HepG2 (cell line): ENCODE results near the gene DPH7. TPM values are rescaled to one million over a fixed set of nuclear protein-coding genes. Genes with fewer than 3 reads are reported as not detected.

Experiments
- ATAC-seq: fragments of 200-7000 bp; cut with Tn5 transposase; 3 replicates; pipeline ENCODE4 v1.9.1; 2020; ENCODE audit warnings: mild to moderate bottlenecking, moderate library complexity
- BruUV-seq: library from RNA; stranded (reverse); fragments of 400-500 nt; replicated peaks from 2 replicates; lab custom pipeline; 2021; lab: Mats Ljungman, UMichigan
- CTCF ChIA-PET: fragments of 300-600 bp; formaldehyde crosslinking; extraction: SDS; loops from one replicate; lab custom pipeline; 2021; ENCODE audit warnings: low total read pairs, inconsistent platforms, low intra/inter-chr PET ratio; lab: Yijun Ruan, JAX
- POLR2A ChIA-PET: fragments of 350-600 bp; sonication (Branson Sonifier 250); formaldehyde crosslinking; loops from one replicate; lab custom pipeline; 2020; ENCODE audit warnings: antibody characterized with exemption, inconsistent platforms; lab: Yijun Ruan, JAX
- DNase-seq: peaks from one replicate; pipeline ENCODE4 v3.0.0-alpha.2; 2015; ENCODE audit warnings: low spot score
- FAIRE-seq: peaks from 3 replicates; lab custom pipeline; 2011; peaks lifted over from hg19 to GRCh38; lab: Jason Lieb, UNC
- H2AFZ ChIP-seq: one replicate; pipeline ENCODE4 v1.6.1; 2011; ENCODE audit warnings: low read length, inconsistent platforms
- H3K27ac ChIP-seq: fragments of 300-600 bp; 3 replicates; pipeline ENCODE4 v1.8.0; 2011; ENCODE audit warnings: mixed run types, mild to moderate bottlenecking, mixed read lengths, low read length, inconsistent platforms; ENCODE audit not compliant: insufficient read depth; ENCODE audit errors: extremely low read length
- H3K27me3 ChIP-seq, 2 experiments: fragments of 200-600 bp in 1 of 2; 2 replicates in 1 of 2; 3 replicates in 1 of 2; pipeline versions ENCODE4 v1.6.0 to v1.8.0; 2011; ENCODE audit warnings: low read length in 2 of 2, mild to moderate bottlenecking in 2 of 2, moderate library complexity in 2 of 2, inconsistent platforms in 1 of 2; ENCODE audit not compliant: insufficient read depth in 2 of 2, control insufficient read depth in 1 of 2
- H3K36me3 ChIP-seq, 2 experiments: fragments of 200-600 bp in 1 of 2; replicated peaks in 1 of 2; 2 replicates in 1 of 2; 3 replicates in 1 of 2; pipeline versions ENCODE4 v1.5.1 to v1.8.0; 2011; ENCODE audit warnings: low read length in 2 of 2, inconsistent platforms in 1 of 2; ENCODE audit not compliant: insufficient read depth in 2 of 2, control insufficient read depth in 1 of 2
- H3K4me1 ChIP-seq: 2 replicates; pipeline ENCODE4 v1.5.1; 2012; ENCODE audit warnings: low read length, inconsistent platforms; ENCODE audit not compliant: insufficient read depth
- H3K4me2 ChIP-seq: 2 replicates; pipeline ENCODE4 v1.6.0; 2011; ENCODE audit warnings: low read depth, low read length, inconsistent platforms
- H3K4me3 ChIP-seq, 3 experiments: fragments of 200-600 bp in 1 of 3; sonication (generic), shearing (Covaris generic) in 1 of 3; replicated peaks in 1 of 3; 2 replicates each; pipeline ENCODE4 v1.5.1; 2011 to 2016; ENCODE audit warnings: low read length in 3 of 3, inconsistent platforms in 2 of 3, low read depth in 2 of 3, mild to moderate bottlenecking in 2 of 3, control low read depth in 1 of 3, mixed read lengths in 1 of 3; ENCODE audit not compliant: insufficient read depth in 1 of 3
- H3K79me2 ChIP-seq: one replicate; pipeline ENCODE4 v1.6.1; 2011; ENCODE audit warnings: low read length, inconsistent platforms; ENCODE audit not compliant: insufficient read depth
- H3K9ac ChIP-seq: 2 replicates; pipeline ENCODE4 v1.6.0; 2011; ENCODE audit warnings: mild to moderate bottlenecking, low read depth, low read length, inconsistent platforms; ENCODE audit not compliant: insufficient read depth
- H3K9me3 ChIP-seq: 2 replicates; pipeline ENCODE4 v1.5.1; 2012; ENCODE audit warnings: mild to moderate bottlenecking, low read length
- H4K20me1 ChIP-seq: 2 replicates; pipeline ENCODE4 v1.6.0; 2011; ENCODE audit warnings: inconsistent platforms, mild to moderate bottlenecking, low read length, moderate library complexity; ENCODE audit not compliant: insufficient read depth
- PAX8 ChIP-seq: sonication (generic); formaldehyde crosslinking; IDR thresholded peaks from 2 replicates; pipeline ENCODE4 v1.8.0; 2022; ENCODE audit warnings: mild to moderate bottlenecking, missing genetic modification reagents, borderline replicate concordance
- TEF ChIP-seq: sonication (generic); formaldehyde crosslinking; IDR thresholded peaks from 2 replicates; pipeline ENCODE4 v1.5.0; 2020; ENCODE audit warnings: missing genetic modification reagents
- ZBTB7B ChIP-seq: sonication (generic); formaldehyde crosslinking; IDR thresholded peaks from 2 replicates; pipeline ENCODE4 v1.4.0; 2020; ENCODE audit warnings: missing genetic modification reagents
- ZNF121 ChIP-seq: sonication (generic); formaldehyde crosslinking; IDR thresholded peaks from 2 replicates; pipeline ENCODE4 v1.5.0; 2020; ENCODE audit warnings: mild to moderate bottlenecking, missing genetic modification reagents
- ZNF530 ChIP-seq: sonication (generic); formaldehyde crosslinking; IDR thresholded peaks from 2 replicates; pipeline ENCODE4 v1.5.0; 2020; ENCODE audit warnings: low read depth, mild to moderate bottlenecking, missing genetic modification reagents
- ZNF713 ChIP-seq: sonication (generic); formaldehyde crosslinking; IDR thresholded peaks from 2 replicates; pipeline ENCODE4 v1.4.0; 2020; ENCODE audit warnings: mild to moderate bottlenecking, missing genetic modification reagents
- WGBS: methylation state at CpG from one replicate; pipeline ENCODE4 v1.1.6; 2017; ENCODE audit warnings: low lambda C conversion rate; 5-methylcytosine and 5-hydroxymethylcytosine counted together
- in situ Hi-C: cut with HindIII; loops from 2 replicates; pipeline ENCODE4 v1.10.0; 2017; ENCODE audit warnings: low pct_unique_long_range_greater_than_20kb; ENCODE audit not compliant: extremely low pct_ligation_motif_present
- intact Hi-C: fragments of 100-400 bp; cut with micrococcal nuclease; formaldehyde crosslinking; loops from one replicate; pipeline ENCODE4 v1.10.0; 2022; ENCODE audit not compliant: unreplicated experiment
- polyA plus RNA-seq, 8 experiments: library from polyadenylated mRNA; depleted of rRNA in 3 of 8; stranded (reverse) in 7 of 8; unstranded in 1 of 8; fragments of >200 nt; fragmentation: Illumina TruSeq in 4 of 8; extraction: Trizol in 4 of 8; gene quantifications; 2 replicates each; pipeline versions ENCODE4 v1.2.1 to v1.2.3, GENCODE V29; 2011 to 2016; ENCODE audit warnings: low read depth in 4 of 8, missing spikeins in 1 of 8, mixed read lengths in 1 of 8; ENCODE audit not compliant: insufficient read depth in 1 of 8
- total RNA-seq, 5 experiments: library from RNA; depleted of rRNA; stranded (reverse); fragments of >200 nt; fragmentation: Illumina TruSeq; extraction: Trizol; gene quantifications; 2 replicates each; pipeline ENCODE4 v1.2.3, GENCODE V29; 2016; ENCODE audit warnings: low read depth in 1 of 5

The DPH7 gene
- total and polyA plus RNA-seq, 2 of the 13 experiments (the other 11 are each of a cell fraction or from before 2014, with no cell fraction given): 27.6 to 31.6 TPM

GRCh38 chr9:137603879-137604278, 25.2 kb upstream of the DPH7 start:
- ChIA-PET POLR2A (interaction anchor here (1.4 kb wide), 1 partner anchor 149 kb away, joined by 4 read pairs; no protein-coding TSS in a partner anchor), CTCF (no interaction called here)
- Histone ChIP-seq H3K9ac (0 out of 2 replicates have a peak overlapping the region, but pooled peaks have one; percentile 8), H3K4me1 (peaks cover 45% of the 10 kb centered on the region), H3K27ac (no peak overlapping the region), H3K36me3 (no peaks in the 10 kb centered on the region), H3K27me3 (peaks cover 1 to 10% of the 10 kb centered on the region in 2 experiments; a peak in 4 of 5 replicates), H3K4me3 (peak overlapping the region in 1 of 3 experiments; percentile 57; a peak in 2 of 6 replicates), H4K20me1 (no peaks in the 10 kb centered on the region; the same call in 1 of the 2 replicates), H3K79me2 (peaks cover 23% of the 10 kb centered on the region), H3K4me2 (peak overlapping the region; percentile 69), H3K9me3 (no peaks in the 10 kb centered on the region), H2AFZ (no peak overlapping the region)
- in situ Hi-C loops: no loop called here
- FAIRE-seq (no peak), ATAC-seq (no peak), DNase-seq (no peak)
- TF ChIP-seq ZNF713 (CRISPR knock-in tag) (no peak), ZNF121 (0 out of 2 replicates have a peak, but pooled peaks have one; percentile 1)
- intact Hi-C loops: no loop called here
- 59% methylated on average over 13 of the region's 13 CpGs for WGBS
- BruUV-seq: no TSS peak

GRCh38 chr9:137602661-137603060, 23.9 kb upstream of the DPH7 start:
- in situ Hi-C loops (no loop called here), intact Hi-C loops (no loop called here)
- no peak for TF ChIP-seq TEF (CRISPR knock-in tag)
- TF ChIP-seq PAX8: no peak
- no peak for TF ChIP-seq ZBTB7B (CRISPR knock-in tag)
- TF ChIP-seq ZNF530 (CRISPR knock-in tag): no peak
- Histone ChIP-seq H2AFZ (peak overlapping the region; percentile 31), H3K27ac (no peak overlapping the region), H3K9me3 (no peaks in the 10 kb centered on the region), H4K20me1 (no peaks in the 10 kb centered on the region; the same call in 1 of the 2 replicates), H3K27me3 (peaks cover 1 to 17% of the 10 kb centered on the region in 2 experiments; a peak in 4 of 5 replicates), H3K79me2 (peaks cover 14% of the 10 kb centered on the region), H3K9ac (peak overlapping the region; percentile 1; the same call in 1 of the 2 replicates), H3K4me3 (no peak overlapping the region), H3K36me3 (no peaks in the 10 kb centered on the region), H3K4me2 (peak overlapping the region; percentile 47), H3K4me1 (peaks cover 48% of the 10 kb centered on the region)
- ATAC-seq (no peak), FAIRE-seq (no peak), DNase-seq (no peak)
- POLR2A ChIA-PET: no interaction called here
- no TSS peak for BruUV-seq
- WGBS: 2% methylated on average over 3 of the region's 3 CpGs
- CTCF ChIA-PET: no interaction called here
